RWPE2 (cell line): Measurements from ENCODE around the gene UBE2E2.
A peak's percentile ranks its signal among the peaks of the same experiment; 100 is the strongest.
"Not testable (repeated sequence)": the region's sequence is repeated elsewhere in the genome, so short reads cannot be mapped to it uniquely, and the experiment has no call there.

Source experiments
- ATAC-seq: fragments of 200-7000 bp; cut with Tn5 transposase; 3 replicates; pipeline ENCODE4 v1.9.1; 2021; ENCODE audit warnings: low read depth
- DNase-seq: peaks from one replicate; pipeline ENCODE4 v3.0.0-alpha.2; 2020; ENCODE audit warnings: low spot score
- H3K27ac ChIP-seq: fragments of 450-650 bp; 2 replicates; pipeline ENCODE4 v1.5.1; 2017; ENCODE audit warnings: mild to moderate bottlenecking; ENCODE audit not compliant: poor library complexity, severe bottlenecking
- H3K27me3 ChIP-seq: fragments of 250-450 bp; sonication (Bioruptor Pico); 2 replicates; pipeline ENCODE4 v1.5.1; 2021; ENCODE audit warnings: mild to moderate bottlenecking, moderate library complexity; ENCODE audit not compliant: insufficient read depth, poor library complexity, severe bottlenecking
- H3K36me3 ChIP-seq: fragments of 250-450 bp; sonication (Bioruptor Pico); 2 replicates; pipeline ENCODE4 v1.5.1; 2020; ENCODE audit warnings: low read depth, mild to moderate bottlenecking, moderate library complexity
- H3K4me1 ChIP-seq: fragments of 250-450 bp; sonication (Bioruptor Pico); 2 replicates; pipeline ENCODE4 v1.5.1; 2021; ENCODE audit warnings: mild to moderate bottlenecking, moderate library complexity; ENCODE audit not compliant: insufficient read depth, poor library complexity, severe bottlenecking
- H3K4me3 ChIP-seq: fragments of 250-450 bp; sonication (Bioruptor Pico); 2 replicates; pipeline ENCODE4 v1.5.1; 2021; ENCODE audit warnings: mild to moderate bottlenecking, moderate library complexity; ENCODE audit not compliant: severe bottlenecking
- H3K9me3 ChIP-seq: fragments of 250-450 bp; sonication (Bioruptor Pico); 2 replicates; pipeline ENCODE4 v1.5.1; 2021; ENCODE audit warnings: mild to moderate bottlenecking, moderate library complexity; ENCODE audit not compliant: severe bottlenecking
- CTCF ChIP-seq: fragments of 450-650 bp; IDR thresholded peaks from one replicate; pipeline ENCODE4 v1.5.1; 2017; ENCODE audit warnings: mild to moderate bottlenecking, moderate library complexity; ENCODE audit not compliant: poor library complexity, severe bottlenecking

Gene UBE2E2

GRCh38 chr3:23175341-23176083 lies 27.6 kb upstream of the UBE2E2 start:
- no peak for TF ChIP-seq CTCF
- Histone ChIP-seq H3K36me3 (no peaks in the 10 kb centered on the region), H3K27ac (no peak overlapping the region), H3K9me3 (no peaks in the 10 kb centered on the region), H3K4me3 (no peak overlapping the region), H3K27me3 (no peaks in the 10 kb centered on the region), H3K4me1 (no peaks in the 10 kb centered on the region)
- ATAC-seq (peak; percentile 85), DNase-seq (no peak)

GRCh38 chr3:23176839-23177238 lies 26.3 kb upstream of the UBE2E2 start:
- DNase-seq, H3K27ac ChIP-seq, H3K4me1 ChIP-seq, H3K27me3 ChIP-seq, ATAC-seq, H3K36me3 ChIP-seq, H3K4me3 ChIP-seq, H3K9me3 ChIP-seq: not testable (repeated sequence)

GRCh38 chr3:23182996-23183513 lies 20.1 kb upstream of the UBE2E2 start:
- no peak for ATAC-seq
- Histone ChIP-seq H3K27me3 (no peaks in the 10 kb centered on the region), H3K27ac (no peak overlapping the region), H3K36me3 (no peaks in the 10 kb centered on the region), H3K4me1 (no peaks in the 10 kb centered on the region), H3K9me3 (no peaks in the 10 kb centered on the region), H3K4me3 (no peak overlapping the region)
- TF ChIP-seq CTCF, result no peak
- DNase-seq, result no peak

GRCh38 chr3:23183731-23184130 lies 19.4 kb upstream of the UBE2E2 start:
- Histone ChIP-seq H3K36me3 (no peaks in the 10 kb centered on the region), H3K9me3 (no peaks in the 10 kb centered on the region), H3K27ac (no peak overlapping the region), H3K4me1 (no peaks in the 10 kb centered on the region), H3K27me3 (no peaks in the 10 kb centered on the region), H3K4me3 (no peak overlapping the region)
- ATAC-seq (peak; percentile 88), DNase-seq (no peak)
- TF ChIP-seq CTCF, result peak; percentile 85

- DNase-seq, result no peak
Observed at GRCh38 chr3:23185861-23186260, 17.3 kb upstream of the UBE2E2 start.

More at GRCh38 chr3:23185861-23186260, 17.3 kb upstream of the UBE2E2 start:
- ATAC-seq, result no peak
- Histone ChIP-seq H3K4me1 (no peaks in the 10 kb centered on the region), H3K9me3 (no peaks in the 10 kb centered on the region), H3K4me3 (no peak overlapping the region), H3K36me3 (no peaks in the 10 kb centered on the region), H3K27ac (no peak overlapping the region), H3K27me3 (no peaks in the 10 kb centered on the region)
- no peak for TF ChIP-seq CTCF
